ENCODE data around the gene GSTM2.
"Not testable (repeated sequence)": the region's sequence is repeated elsewhere in the genome, so short reads cannot be mapped to it uniquely, and the experiment has no call there.

GSTM2 gene

GRCh38 chr1:109650609-109651008 is 17.2 kb upstream of the GSTM2 start:
- no peak for DNase-seq

GRCh38 chr1:109652402-109652801 is 15.5 kb upstream of the GSTM2 start:
- DNase-seq: no peak

- no peak for DNase-seq
Measured at GRCh38 chr1:109653306-109653705, 14.6 kb upstream of the GSTM2 start.

GRCh38 chr1:109654519-109654918 is 13.3 kb upstream of the GSTM2 start:
- no peak for DNase-seq

DNA sequence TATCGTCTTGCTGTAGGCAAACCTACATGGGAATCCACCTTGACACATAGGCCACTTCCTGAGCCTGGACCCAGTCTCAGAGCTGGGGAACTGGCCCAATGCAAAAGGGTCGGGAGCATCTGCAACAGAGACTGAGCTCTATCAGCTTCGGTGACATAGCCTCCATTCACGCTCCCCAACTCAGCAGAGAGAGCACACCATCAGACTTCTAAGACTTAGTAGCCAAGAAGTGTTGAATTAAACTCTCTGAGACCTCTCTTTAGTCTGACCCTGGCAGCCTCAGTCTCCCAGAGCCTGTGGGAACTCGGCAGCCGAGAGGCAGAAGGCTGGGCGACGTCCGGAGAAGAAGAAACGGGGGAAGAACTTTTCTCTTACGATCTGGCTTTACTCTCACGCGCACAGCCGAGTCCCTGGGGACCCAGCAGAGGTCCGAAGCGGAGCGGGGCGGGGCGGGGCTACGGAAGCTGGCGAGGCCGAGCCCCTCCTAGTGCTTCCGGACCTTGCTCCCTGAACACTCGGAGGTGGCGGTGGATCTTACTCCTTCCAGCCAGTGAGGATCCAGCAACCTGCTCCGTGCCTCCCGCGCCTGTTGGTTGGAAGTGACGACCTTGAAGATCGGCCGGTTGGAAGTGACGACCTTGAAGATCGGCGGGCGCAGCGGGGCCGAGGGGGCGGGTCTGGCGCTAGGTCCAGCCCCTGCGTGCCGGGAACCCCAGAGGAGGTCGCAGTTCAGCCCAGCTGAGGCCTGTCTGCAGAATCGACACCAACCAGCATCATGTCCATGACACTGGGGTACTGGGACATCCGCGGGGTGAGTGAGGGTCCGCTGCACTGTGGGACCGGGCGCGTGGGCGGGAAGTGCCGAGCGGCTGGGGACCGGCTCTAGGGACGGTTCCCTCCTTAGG is 12.0 kb upstream of the GSTM2 start, which contains the start of gene GSTM4:
GSTM4 (plus strand) TSS at position 485 of the 905 bp plus-strand sequence; CDS start at position 776, 291 bp downstream.
- peak; percentile 55 for DNase-seq

DNA sequence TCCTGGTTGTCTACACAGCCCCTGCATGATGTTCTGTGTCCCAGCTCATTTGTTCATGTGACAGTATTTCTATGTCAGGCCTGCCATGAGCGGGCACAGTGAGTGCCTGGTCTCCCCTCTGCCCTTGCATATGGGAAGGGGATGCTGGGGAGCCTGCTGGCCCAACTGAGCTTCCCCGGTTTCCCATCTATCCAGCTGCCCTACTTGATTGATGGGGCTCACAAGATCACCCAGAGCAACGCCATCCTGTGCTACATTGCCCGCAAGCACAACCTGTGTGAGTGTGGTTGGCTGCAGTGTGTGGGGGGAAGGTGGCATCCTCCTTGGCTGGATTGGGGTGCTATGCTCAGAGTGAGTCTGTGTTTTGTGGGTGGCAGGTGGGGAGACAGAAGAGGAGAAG is 10.5 kb upstream of the GSTM2 start:
- no peak for DNase-seq

DNA sequence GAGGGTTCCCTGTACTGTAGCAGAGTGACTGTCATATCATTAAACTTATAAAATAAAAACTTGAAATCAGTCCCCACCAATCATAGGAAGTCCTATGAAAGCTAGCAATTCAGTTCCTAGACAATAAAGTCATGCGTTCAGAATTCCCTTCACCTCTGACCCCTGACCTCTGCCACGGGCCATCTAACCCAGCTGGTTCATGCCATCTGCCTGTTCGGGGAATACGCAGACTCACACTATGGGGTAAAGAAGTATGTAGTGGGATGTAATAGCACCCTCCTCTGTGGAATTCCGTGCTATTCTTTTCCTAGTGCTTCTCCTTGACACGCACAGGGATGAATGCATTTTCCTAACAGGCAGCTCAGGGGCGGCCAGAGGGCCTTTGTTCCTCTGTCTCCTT is 9.9 kb upstream of the GSTM2 start:
- no peak for DNase-seq

DNA sequence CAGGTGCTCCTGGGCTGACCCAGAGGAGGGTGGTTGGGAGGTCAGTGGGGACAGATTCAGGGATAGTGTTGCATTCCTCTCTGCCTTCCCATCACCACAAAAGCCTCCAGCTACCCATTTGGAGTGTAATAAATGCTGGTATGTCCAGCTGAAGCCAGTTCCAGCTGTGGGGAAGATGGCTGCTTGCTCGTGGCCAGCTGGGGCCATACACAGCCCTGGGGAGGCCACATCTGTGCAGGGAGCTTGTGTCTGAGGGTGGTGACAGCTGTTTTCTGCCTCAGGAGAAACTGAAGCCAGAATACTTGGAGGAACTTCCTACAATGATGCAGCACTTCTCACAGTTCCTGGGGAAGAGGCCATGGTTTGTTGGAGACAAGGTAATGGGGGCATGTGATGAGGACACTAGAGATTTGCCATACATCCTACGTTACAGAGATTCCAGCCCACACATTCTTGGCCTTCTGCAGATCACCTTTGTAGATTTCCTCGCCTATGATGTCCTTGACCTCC is 9.3 kb upstream of the GSTM2 start:
- DNase-seq: no peak

DNA sequence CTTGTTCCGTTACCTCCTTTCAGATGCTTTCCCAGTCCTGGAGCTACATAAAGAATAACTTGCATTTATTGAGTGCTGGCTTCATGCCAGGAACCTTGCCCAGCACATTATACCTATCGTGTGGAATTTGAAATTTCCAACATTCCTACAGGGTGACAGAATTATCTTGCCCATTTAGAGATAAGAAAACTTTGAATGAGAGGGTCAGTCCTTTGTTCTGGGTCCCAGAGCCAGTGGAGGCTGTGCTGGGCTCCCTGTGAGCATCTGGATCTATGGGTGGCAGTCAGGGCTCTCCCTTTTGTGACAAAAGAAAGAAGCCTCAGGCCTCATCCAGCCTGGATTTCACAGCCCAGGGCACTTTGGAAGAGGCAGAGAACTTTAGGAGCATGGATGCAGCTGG is 8.7 kb upstream of the GSTM2 start:
- no peak for DNase-seq

DNA sequence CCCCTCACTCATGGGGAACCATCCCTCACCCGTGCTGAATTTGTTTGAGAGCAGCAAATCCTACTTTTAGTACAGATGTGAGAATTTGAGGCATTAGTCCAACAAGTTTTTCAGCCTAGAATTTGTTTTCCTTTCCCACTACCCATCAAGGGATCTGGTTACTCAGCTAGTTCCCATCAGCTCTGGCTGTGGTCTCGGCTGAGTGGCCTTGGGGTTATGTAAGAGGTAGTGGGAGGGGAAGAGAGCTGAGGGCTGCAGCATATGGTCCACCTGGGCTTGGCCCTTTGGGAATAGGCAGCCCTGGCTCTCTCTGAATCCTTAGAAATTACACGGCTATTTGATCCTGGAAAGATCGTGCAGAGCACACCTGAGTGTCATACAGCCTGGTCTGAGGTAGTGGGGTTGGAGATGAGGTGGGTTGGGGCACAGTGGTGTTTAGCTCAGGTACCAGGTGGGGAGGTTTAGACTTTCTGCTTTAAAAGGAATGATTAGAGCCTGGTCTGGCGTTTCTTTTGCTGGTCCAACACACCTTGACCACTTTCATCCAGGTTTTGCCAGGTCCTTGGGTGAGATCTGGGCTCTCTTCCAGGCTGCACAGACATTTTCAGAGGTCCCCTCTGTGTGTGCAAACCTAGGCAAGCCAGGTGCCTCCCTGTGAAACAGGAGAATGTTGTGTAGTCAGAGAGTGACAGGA is 7.7 kb upstream of the GSTM2 start:
- peak; percentile 90 for DNase-seq

- not testable (repeated sequence) for DNase-seq
Measured at GRCh38 chr1:109660691-109661026, 7.2 kb upstream of the GSTM2 start.

GRCh38 chr1:109661391-109661790 is 6.5 kb upstream of the GSTM2 start:
- no peak for DNase-seq

GRCh38 chr1:109664671-109665070 is 3.2 kb upstream of the GSTM2 start:
- no peak for DNase-seq

DNA sequence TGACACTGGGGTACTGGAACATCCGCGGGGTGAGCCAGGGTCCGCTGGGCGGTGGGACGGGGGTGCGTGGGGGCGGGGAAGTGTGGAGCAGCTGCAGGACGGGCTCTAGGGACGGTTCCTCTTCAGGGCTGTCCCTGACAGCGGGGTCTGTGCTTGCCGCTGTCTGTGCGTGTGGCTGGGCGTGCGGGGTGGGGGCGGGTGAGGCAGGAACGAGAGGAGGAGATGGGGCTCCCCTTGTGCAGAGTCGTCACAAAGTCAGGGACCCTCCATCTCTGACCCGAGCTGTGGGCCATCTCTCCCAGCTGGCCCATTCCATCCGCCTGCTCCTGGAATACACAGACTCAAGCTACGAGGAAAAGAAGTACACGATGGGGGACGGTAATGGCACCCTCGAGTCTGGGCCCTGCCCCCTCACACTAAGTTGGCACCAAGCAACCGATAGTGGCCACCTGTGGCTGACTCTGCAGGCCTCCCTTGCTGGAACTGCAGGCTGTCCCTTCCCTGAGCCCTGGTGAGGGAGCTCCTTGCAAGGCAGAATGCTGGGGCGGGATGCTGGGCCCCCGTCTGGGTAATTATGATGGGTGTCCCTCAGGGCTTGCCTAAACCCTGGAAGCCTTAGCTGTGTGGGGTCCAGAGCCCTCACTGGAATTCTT is 392 bp downstream of the GSTM2 start:
- DNase-seq: no peak

GRCh38 chr1:109669246-109669948 is 1.5 kb downstream of the GSTM2 start:
- no peak for DNase-seq

DNA sequence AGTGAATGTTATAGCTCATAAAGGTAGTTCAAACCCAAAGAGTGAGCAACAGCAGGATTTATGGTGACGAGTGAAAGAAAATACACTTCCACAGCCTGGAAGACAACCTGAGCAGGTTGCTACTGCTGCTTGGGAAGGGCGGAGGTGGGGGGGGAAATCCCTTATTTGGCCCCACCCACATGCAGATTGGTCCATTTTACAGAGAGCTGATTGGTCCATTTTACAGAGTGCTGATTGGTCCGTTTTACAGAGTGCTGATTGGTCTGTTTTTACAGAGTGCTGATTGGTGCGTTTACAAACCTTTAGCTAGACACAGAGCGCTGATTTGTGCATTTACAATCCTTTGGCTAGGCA is 2.1 kb downstream of the GSTM2 start:
- DNase-seq: not testable (repeated sequence)

DNA sequence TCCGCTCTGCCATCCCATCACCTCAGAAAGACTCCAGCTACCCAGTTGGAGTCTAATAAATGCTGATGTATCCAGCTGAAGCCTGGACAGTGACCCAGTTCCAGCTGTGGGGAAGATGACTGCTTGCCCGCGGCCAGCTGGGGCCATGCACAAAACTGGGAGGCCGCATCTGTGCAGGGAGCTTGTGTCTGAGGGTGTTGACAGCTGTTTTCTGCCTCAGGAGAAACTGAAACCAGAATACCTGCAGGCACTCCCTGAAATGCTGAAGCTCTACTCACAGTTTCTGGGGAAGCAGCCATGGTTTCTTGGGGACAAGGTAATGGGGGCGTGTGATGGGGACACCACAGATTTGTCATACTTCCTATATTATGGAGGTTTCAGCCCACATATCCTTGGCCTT is 3.2 kb downstream of the GSTM2 start:
- DNase-seq: no peak

DNA sequence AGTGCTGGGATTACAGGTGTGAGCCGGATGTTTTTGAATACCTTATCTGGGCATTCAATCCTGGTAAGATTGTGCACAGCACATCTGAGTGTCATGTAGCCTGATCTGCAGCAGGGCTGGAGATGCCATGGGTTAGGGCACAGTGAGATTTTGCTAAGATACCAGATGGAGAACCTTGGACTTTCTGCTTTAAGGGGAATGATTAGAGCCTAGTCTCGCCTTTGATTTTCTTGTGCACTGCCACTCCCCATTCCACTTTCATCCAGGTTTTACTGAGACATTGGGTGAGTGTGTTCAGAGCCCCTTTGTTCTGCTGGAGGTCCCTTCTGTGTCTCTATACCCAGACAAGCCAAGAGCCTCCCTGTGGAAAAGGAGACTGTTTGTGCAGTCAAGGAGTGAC is 6.0 kb downstream of the GSTM2 start:
- not testable (repeated sequence) for DNase-seq

DNA sequence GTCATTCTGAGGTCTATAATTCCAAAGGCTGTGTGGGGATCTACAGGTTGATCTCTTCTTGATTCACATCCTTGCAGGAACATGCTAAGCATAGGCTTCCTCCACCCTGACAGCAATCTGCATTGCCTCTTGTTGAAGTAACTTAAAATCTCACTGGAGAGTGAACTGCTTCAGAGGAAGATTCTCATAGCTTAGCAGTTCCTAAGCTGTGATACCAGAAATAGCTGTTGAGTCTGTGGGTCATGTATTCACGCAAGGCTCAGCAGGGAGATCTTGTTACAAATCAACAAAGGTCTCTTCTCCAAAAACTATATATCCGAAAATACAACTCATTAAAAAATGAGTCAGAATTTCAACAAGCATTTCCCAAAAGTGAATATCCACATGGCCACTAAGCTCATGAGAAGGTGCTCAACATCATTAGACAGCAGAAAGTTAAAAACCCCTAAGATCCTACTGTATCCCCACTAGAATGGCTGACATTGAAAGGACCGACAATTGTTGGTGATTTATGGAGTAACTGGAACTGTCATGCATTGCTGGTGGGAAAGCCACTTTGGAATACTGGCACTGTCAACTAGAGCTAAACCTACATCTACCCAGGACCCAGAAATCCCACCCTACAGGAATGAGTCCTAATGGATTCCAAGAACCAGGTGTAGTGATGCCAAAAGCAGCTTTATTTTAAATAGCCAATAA is 9.0 kb downstream of the GSTM2 start:
- not testable (repeated sequence) for DNase-seq

GRCh38 chr1:109677459-109677858 is 9.6 kb downstream of the GSTM2 start:
- no peak for DNase-seq

DNA sequence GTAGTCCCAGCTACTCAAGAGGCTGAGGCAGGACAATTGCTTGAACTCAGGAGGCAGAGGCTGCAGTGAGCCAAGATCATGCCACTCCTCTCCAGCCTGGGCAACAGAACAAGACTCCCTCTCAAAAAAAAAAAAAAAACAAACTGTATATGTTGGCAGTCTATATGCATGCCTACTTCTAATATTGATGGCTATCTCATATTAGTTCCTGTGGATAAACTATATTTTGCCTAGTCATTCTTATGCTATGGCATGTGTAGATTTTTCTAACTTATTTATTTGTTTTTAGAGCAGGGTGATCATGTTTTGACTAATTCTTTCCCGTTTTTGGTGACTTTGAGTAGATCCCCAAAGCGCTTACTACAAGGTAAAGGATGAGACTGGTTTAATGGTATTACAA is 10.8 kb downstream of the GSTM2 start:
- not testable (repeated sequence) for DNase-seq

- DNase-seq: not testable (repeated sequence)
Measured at GRCh38 chr1:109684777-109685176, 16.9 kb downstream of the GSTM2 start.

Measured in DMS79 (cell line).